MM.1S (cell line): Measurements from ENCODE around the gene MRAS.
"Not testable (repeated sequence)": the region's sequence is repeated elsewhere in the genome, so short reads cannot be mapped to it uniquely, and the experiment has no call there.

ENCODE experiments used
- DNase-seq: peaks from one replicate; pipeline ENCODE4 v3.0.0-alpha.2; 2015
- H2AFZ ChIP-seq: fragments of 300-600 bp; sonication (generic); 2 replicates; pipeline ENCODE4 v1.6.0; 2016; ENCODE audit warnings: antibody characterized with exemption, low read length
- H3F3A ChIP-seq: fragments of 300-600 bp; sonication (generic); 2 replicates; pipeline ENCODE4 v1.6.1; 2016; ENCODE audit warnings: mild to moderate bottlenecking, antibody characterized with exemption, low read length, moderate library complexity, mixed read lengths; ENCODE audit not compliant: insufficient read depth
- H3K27ac ChIP-seq: fragments of 300-600 bp; sonication (generic); 2 replicates; pipeline ENCODE4 v1.5.1; 2016; ENCODE audit warnings: mild to moderate bottlenecking, low read length
- H3K27me3 ChIP-seq: fragments of 300-600 bp; sonication (generic); replicated peaks from 2 replicates; pipeline ENCODE4 v1.6.0; 2016; ENCODE audit warnings: low read length; ENCODE audit not compliant: insufficient read depth
- H3K36me3 ChIP-seq: fragments of 300-600 bp; sonication (generic); replicated peaks from 2 replicates; pipeline ENCODE4 v1.6.1; 2016; ENCODE audit warnings: mild to moderate bottlenecking, low read length, mixed read lengths; ENCODE audit not compliant: insufficient read depth
- H3K4me1 ChIP-seq: fragments of 300-600 bp; sonication (generic); 2 replicates; pipeline ENCODE4 v1.6.1; 2016; ENCODE audit warnings: low read length, mixed read lengths
- H3K4me2 ChIP-seq: fragments of 300-600 bp; sonication (generic); 2 replicates; pipeline ENCODE4 v1.6.0; 2016; ENCODE audit warnings: low read depth, low read length
- H3K4me3 ChIP-seq: fragments of 300-600 bp; sonication (generic); 2 replicates; pipeline ENCODE4 v1.5.1; 2016; ENCODE audit warnings: low read length, mixed read lengths
- H3K79me2 ChIP-seq: fragments of 300-600 bp; sonication (generic); 2 replicates; pipeline ENCODE4 v1.6.1; 2016; ENCODE audit warnings: mixed run types, low read length, mixed read lengths
- H3K9ac ChIP-seq: fragments of 300-600 bp; sonication (generic); 2 replicates; pipeline ENCODE4 v1.6.1; 2016; ENCODE audit warnings: low read length, mixed read lengths
- H3K9me2 ChIP-seq: fragments of 300-600 bp; sonication (generic); replicated peaks from 2 replicates; pipeline ENCODE4 v1.6.1; 2016; ENCODE audit warnings: mild to moderate bottlenecking, low read length, mixed read lengths; ENCODE audit not compliant: insufficient read depth
- H3K9me3 ChIP-seq: fragments of 300-600 bp; sonication (generic); replicated peaks from 2 replicates; pipeline ENCODE4 v1.6.1; 2016; ENCODE audit warnings: mild to moderate bottlenecking, low read length, mixed read lengths; ENCODE audit not compliant: insufficient read depth
- H4K20me1 ChIP-seq: fragments of 300-600 bp; sonication (generic); 2 replicates; pipeline ENCODE4 v1.6.1; 2016; ENCODE audit warnings: mild to moderate bottlenecking, low read length, moderate library complexity, mixed read lengths; ENCODE audit not compliant: insufficient read depth
- CTCF ChIP-seq: fragments of 300-600 bp; sonication (generic); IDR thresholded peaks from 2 replicates; pipeline ENCODE4 v1.5.1; 2016; ENCODE audit warnings: antibody characterized with exemption, low read length, mixed read lengths
- EZH2 ChIP-seq: fragments of 300-600 bp; sonication (generic); optimal IDR thresholded peaks from 2 replicates; pipeline ENCODE3; 2017; ENCODE audit warnings: low read depth, mild to moderate bottlenecking, antibody characterized with exemption, low read length, mixed read lengths

MRAS gene

DNA sequence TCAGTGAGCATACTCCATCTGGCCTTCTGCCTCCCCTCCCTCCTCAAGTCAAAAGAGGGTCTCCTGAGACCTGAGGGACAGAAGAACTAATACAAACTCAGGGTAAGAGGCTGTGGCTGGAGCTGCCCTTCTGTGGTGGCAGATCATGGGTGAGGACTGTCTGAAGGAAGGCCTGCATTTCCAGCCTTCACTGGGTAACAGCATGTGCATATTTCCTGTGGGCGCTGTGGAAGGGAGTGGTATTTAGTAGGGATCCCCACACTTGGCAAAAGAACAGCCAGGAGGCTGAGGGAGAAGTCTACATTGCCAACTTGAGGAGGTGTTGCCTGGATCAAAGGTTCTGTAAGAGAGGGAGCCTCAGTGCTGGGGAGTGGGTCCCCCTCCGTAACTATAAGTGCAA is 75.9 kb downstream of the MRAS start:
- Histone ChIP-seq H3K79me2 (no peaks in the 10 kb centered on the region), H4K20me1 (no peaks in the 10 kb centered on the region), H3K9me2 (no peaks in the 10 kb centered on the region), H3K9ac (no peak overlapping the region), H3K4me1 (no peaks in the 10 kb centered on the region), H2AFZ (no peak overlapping the region), H3K9me3 (no peaks in the 10 kb centered on the region), H3K36me3 (no peaks in the 10 kb centered on the region), H3F3A (no peaks in the 10 kb centered on the region), H3K27ac (no peak overlapping the region), H3K4me3 (no peak overlapping the region), H3K4me2 (no peak overlapping the region), H3K27me3 (no peaks in the 10 kb centered on the region)
- no peak for TF ChIP-seq EZH2
- no peak for TF ChIP-seq CTCF
- DNase-seq = no peak

DNA sequence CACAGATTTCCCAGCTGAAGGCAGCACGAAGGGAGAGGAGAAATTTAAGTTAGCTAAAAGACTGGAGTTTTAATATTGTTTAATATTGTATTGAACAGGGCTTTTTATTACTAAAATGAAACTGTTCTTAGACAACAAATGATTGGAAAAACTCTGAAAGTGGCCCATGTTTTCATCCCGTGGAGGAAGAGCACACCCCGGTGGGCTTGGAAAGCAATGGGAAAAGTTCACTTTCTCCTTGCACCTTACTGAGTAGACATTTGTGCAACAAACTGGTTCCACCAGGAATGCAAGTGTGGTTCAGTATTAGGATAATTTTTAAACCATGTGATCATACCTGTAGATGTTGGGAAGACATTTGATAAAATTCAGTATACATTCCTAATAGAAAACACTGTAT is 77.8 kb downstream of the MRAS start:
- H3K9me3 ChIP-seq = no peaks in the 10 kb centered on the region

GRCh38 chr3:138426754-138427153 is 78.4 kb downstream of the MRAS start:
- not testable (repeated sequence) for H4K20me1 ChIP-seq, H3K79me2 ChIP-seq

More for the DNA sequence above, 77.8 kb downstream of the MRAS start:
- DNase-seq = no peak
- Histone ChIP-seq H3K36me3 (no peaks in the 10 kb centered on the region), H3K27me3 (no peaks in the 10 kb centered on the region), H2AFZ (no peak overlapping the region), H3K79me2 (no peaks in the 10 kb centered on the region), H3K4me3 (no peak overlapping the region), H3K27ac (no peak overlapping the region), H3K9ac (no peak overlapping the region), H3K9me2 (no peaks in the 10 kb centered on the region), H3K4me2 (no peak overlapping the region), H4K20me1 (no peaks in the 10 kb centered on the region), H3F3A (no peaks in the 10 kb centered on the region), H3K4me1 (no peaks in the 10 kb centered on the region)
- TF ChIP-seq CTCF (peak; percentile 20), EZH2 (no peak)

DNA sequence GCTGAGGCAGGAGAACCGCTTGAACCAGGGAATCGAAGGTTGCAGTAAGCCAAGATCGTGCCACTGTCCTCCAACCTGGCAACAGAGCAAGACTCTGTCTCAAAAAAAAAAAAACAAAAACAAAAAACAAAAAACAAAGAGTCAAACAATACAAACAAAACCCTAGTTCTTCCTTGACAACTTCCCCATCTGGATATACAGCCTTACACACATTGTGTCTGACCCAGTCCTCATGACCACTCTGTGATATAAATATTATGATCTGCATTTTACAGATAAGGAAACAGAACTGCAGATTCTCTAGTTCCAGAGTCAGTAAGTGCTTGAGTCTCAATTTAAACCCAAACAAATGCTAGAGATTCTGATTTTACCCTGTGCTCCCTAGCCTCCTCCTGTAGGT is 81.3 kb downstream of the MRAS start:
- H3F3A ChIP-seq = no peaks in the 10 kb centered on the region
- H3K9me2 ChIP-seq = no peaks in the 10 kb centered on the region
- no peak for TF ChIP-seq EZH2
- H2AFZ ChIP-seq = no peak overlapping the region
- H3K4me1 ChIP-seq = no peaks in the 10 kb centered on the region
- H3K27me3 ChIP-seq = peaks cover 6% of the 10 kb centered on the region; the same call in 1 of the 2 replicates
- H3K9ac ChIP-seq = no peak overlapping the region
- H3K79me2 ChIP-seq = no peaks in the 10 kb centered on the region
- no peak for DNase-seq
- H3K9me3 ChIP-seq = no peaks in the 10 kb centered on the region
- H4K20me1 ChIP-seq = no peaks in the 10 kb centered on the region
- H3K4me2 ChIP-seq = no peak overlapping the region
- no peak overlapping the region for H3K4me3 ChIP-seq
- H3K27ac ChIP-seq = no peak overlapping the region
- H3K36me3 ChIP-seq = no peaks in the 10 kb centered on the region

More at GRCh38 chr3:138426754-138427153, 78.4 kb downstream of the MRAS start:
- not testable (repeated sequence) for DNase-seq, H3K9me3 ChIP-seq, H3K27ac ChIP-seq, H3K4me2 ChIP-seq, H3K4me3 ChIP-seq, H3K27me3 ChIP-seq, H3K36me3 ChIP-seq, H2AFZ ChIP-seq, H3K4me1 ChIP-seq, H3K9ac ChIP-seq, H3F3A ChIP-seq, H3K9me2 ChIP-seq
